ENCODE measurements around the gene ARMH3. TPM values are rescaled to one million over a fixed set of nuclear protein-coding genes. Genes with fewer than 3 reads are reported as not detected.

Gene ARMH3
- total RNA-seq, 6 experiments from 2014 or later, result 18.0 to 21.7 (median 18.8) TPM

GRCh38 chr10:101886521-101887312 lies 169.3 kb downstream of the ARMH3 start:
- no peak overlapping the region for H3K4me3 Mint-ChIP-seq
- DNase-seq, result no peak
- no peak overlapping the region for H3K27ac Mint-ChIP-seq
- H3K4me1 Mint-ChIP-seq (ENCODE audit: low read depth), result peaks cover 5% of the 10 kb centered on the region
- H3K9me3 Mint-ChIP-seq, result no peaks in the 10 kb centered on the region
- TF ChIP-seq CTCF (IDR thresholded peaks at IDR 0.05), result no peak
- no peaks in the 10 kb centered on the region; the same call in 1 of the 2 replicates for H3K36me3 Mint-ChIP-seq (ENCODE audit: low read depth)
- no peaks in the 10 kb centered on the region for H3K27me3 Mint-ChIP-seq (ENCODE audit: insufficient read depth)

DNA sequence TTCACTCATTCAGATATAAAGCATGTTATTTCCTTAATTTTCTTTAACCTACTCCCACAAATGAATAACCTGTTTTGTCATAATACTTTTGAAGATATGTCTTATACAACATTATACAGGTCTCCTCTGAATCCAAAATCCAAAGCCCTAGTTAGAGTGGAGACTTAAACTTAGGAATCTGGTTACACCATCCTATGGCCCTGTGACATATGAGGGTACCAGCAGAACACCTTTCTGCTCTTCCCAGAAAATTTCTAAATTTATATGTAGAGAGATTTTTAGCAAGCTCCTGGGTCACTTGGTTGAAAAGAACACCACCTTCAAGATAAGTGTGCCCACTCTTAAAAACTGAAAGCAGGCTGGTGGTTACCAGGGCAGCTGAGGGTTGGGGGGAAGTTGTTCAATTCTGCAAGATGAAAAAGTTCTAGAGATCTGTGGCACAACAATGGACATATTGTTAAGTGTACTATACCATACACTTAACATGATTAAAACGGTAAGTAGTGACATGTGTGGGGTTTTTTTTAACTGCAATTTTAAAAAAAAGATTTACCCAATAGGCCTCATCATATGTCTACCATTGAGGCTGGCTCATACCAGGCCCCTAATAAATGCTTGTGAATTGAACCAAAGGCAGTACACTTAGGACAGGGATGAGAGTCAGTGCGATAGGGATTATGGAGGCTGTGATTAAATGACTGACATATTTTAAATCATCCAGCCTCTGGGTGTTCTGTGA lies 174.8 kb downstream of the ARMH3 start:
- Mint-ChIP-seq H3K9me3 (no peaks in the 10 kb centered on the region), H3K4me1 (ENCODE audit: low read depth) (peaks cover 29% of the 10 kb centered on the region), H3K36me3 (ENCODE audit: low read depth) (no peaks in the 10 kb centered on the region; the same call in 1 of the 2 replicates), H3K4me3 (no peak overlapping the region), H3K27me3 (ENCODE audit: insufficient read depth) (peaks cover 2% of the 10 kb centered on the region), H3K27ac (peak overlapping the region; percentile 87)
- no peak for DNase-seq
- no peak for TF ChIP-seq CTCF (IDR thresholded peaks at IDR 0.05)

DNA sequence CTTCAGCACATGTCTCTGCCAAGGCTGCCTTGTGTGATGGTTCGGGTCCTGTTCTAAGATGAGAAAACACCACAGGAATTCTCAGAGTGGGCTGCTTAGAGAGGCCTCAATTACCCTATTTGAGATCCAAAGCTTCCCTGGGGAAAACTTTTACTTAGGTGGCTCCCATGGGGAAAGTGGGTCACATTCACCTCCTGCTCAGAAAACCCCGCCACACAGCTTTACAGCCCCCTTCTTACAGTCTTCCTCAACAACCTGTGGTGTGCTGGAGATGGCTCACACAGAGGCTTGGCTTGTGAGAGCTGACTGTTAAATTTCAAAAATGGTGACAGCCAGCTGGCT lies 175.8 kb downstream of the ARMH3 start:
- H3K4me3 Mint-ChIP-seq, result peak overlapping the region; percentile 65; the same call in 1 of the 2 replicates
- no peak for TF ChIP-seq CTCF (IDR thresholded peaks at IDR 0.05)
- peaks cover 29% of the 10 kb centered on the region for H3K4me1 Mint-ChIP-seq (ENCODE audit: low read depth)
- H3K27me3 Mint-ChIP-seq (ENCODE audit: insufficient read depth), result peaks cover 2% of the 10 kb centered on the region
- H3K9me3 Mint-ChIP-seq, result no peaks in the 10 kb centered on the region
- H3K27ac Mint-ChIP-seq, result peak overlapping the region; percentile 87
- no peaks in the 10 kb centered on the region for H3K36me3 Mint-ChIP-seq (ENCODE audit: low read depth)
- no peak for DNase-seq

GRCh38 chr10:101879456-101880231 lies 176.3 kb downstream of the ARMH3 start:
- no peaks in the 10 kb centered on the region for H3K9me3 Mint-ChIP-seq
- H3K27me3 Mint-ChIP-seq (ENCODE audit: insufficient read depth), result peaks cover 2% of the 10 kb centered on the region
- H3K4me1 Mint-ChIP-seq (ENCODE audit: low read depth), result peaks cover 29% of the 10 kb centered on the region
- H3K36me3 Mint-ChIP-seq (ENCODE audit: low read depth), result peaks cover 2% of the 10 kb centered on the region
- no peak for TF ChIP-seq CTCF (IDR thresholded peaks at IDR 0.05)
- H3K27ac Mint-ChIP-seq, result peak overlapping the region; percentile 87
- H3K4me3 Mint-ChIP-seq, result peak overlapping the region; percentile 65
- peak; percentile 80 for DNase-seq

DNA sequence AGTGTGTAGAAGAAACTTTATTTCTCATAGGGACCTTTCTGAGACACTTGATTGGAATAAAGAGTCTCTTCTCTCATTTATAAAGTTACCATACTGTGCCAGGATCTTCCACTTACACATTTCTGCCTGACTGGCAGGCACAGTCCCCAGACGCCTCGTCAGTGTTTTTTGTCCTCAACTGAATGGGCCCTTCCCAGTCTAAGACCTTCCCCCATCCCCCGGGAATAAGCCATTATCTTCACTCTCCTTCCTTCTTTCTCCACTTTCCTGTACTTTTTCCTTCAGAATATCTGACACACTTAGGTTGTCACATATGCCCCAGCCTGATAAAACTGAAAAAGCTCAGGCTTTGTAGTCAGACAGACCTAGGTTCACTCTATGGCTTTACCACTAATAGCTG lies 177.1 kb downstream of the ARMH3 start:
- Mint-ChIP-seq H3K4me3 (peak overlapping the region; percentile 8; the same call in 1 of the 2 replicates), H3K36me3 (ENCODE audit: low read depth) (peaks cover 5% of the 10 kb centered on the region), H3K27me3 (ENCODE audit: insufficient read depth) (peaks cover 2% of the 10 kb centered on the region), H3K27ac (peak overlapping the region; percentile 70), H3K4me1 (ENCODE audit: low read depth) (peaks cover 30% of the 10 kb centered on the region), H3K9me3 (no peaks in the 10 kb centered on the region)
- TF ChIP-seq CTCF (IDR thresholded peaks at IDR 0.05), result no peak
- DNase-seq, result no peak
